HTR-8/SVneo (cell line): ENCODE measurements around the gene ST8SIA1.

ENCODE experiments used
- DNase-seq: peaks from one replicate; pipeline ENCODE4 v3.0.0; 2011; ENCODE audit warnings: low spot score, mixed read lengths; ENCODE audit not compliant: insufficient read length
- FAIRE-seq: peaks from 2 replicates; lab custom pipeline; 2011; peaks lifted over from hg19 to GRCh38; lab: Jason Lieb, UNC

The ST8SIA1 gene

GRCh38 chr12:22250762-22251161 is 83.7 kb downstream of the ST8SIA1 start:
- no peak for DNase-seq
- FAIRE-seq = no peak

- FAIRE-seq (no peak), DNase-seq (no peak)
Measured at GRCh38 chr12:22248571-22249115, 85.9 kb downstream of the ST8SIA1 start.

GRCh38 chr12:22248121-22248520 is 86.4 kb downstream of the ST8SIA1 start:
- FAIRE-seq = no peak
- no peak for DNase-seq

- FAIRE-seq (no peak), DNase-seq (no peak)
Measured at GRCh38 chr12:22246217-22246846, 88.2 kb downstream of the ST8SIA1 start.

- DNase-seq (no peak), FAIRE-seq (no peak)
Measured at GRCh38 chr12:22242726-22243125, 91.8 kb downstream of the ST8SIA1 start.

- DNase-seq = no peak
- no peak for FAIRE-seq
Measured at GRCh38 chr12:22238211-22238610, 96.3 kb downstream of the ST8SIA1 start.

GRCh38 chr12:22234561-22234960 is 99.9 kb downstream of the ST8SIA1 start:
- DNase-seq (no peak), FAIRE-seq (no peak)

GRCh38 chr12:22231836-22232235 is 102.7 kb downstream of the ST8SIA1 start:
- peak; percentile 5 for DNase-seq
- no peak for FAIRE-seq

GRCh38 chr12:22231078-22231477 is 103.4 kb downstream of the ST8SIA1 start:
- FAIRE-seq (no peak), DNase-seq (no peak)

- FAIRE-seq = no peak
- DNase-seq = no peak
Measured at GRCh38 chr12:22230280-22230794, 104.2 kb downstream of the ST8SIA1 start.

- no peak for DNase-seq
- FAIRE-seq = no peak
Measured at GRCh38 chr12:22229652-22230279, 104.7 kb downstream of the ST8SIA1 start.

- DNase-seq = no peak
- FAIRE-seq = no peak
Measured at GRCh38 chr12:22228022-22228875, 106.3 kb downstream of the ST8SIA1 start.

- DNase-seq = no peak
- FAIRE-seq = no peak
Measured at GRCh38 chr12:22223356-22223755, 111.2 kb downstream of the ST8SIA1 start.

- DNase-seq (no peak), FAIRE-seq (no peak)
Measured at GRCh38 chr12:22217556-22217955, 117.0 kb downstream of the ST8SIA1 start.

- FAIRE-seq (no peak), DNase-seq (no peak)
Measured at GRCh38 chr12:22215467-22216253, 118.8 kb downstream of the ST8SIA1 start.

GRCh38 chr12:22211128-22211527 is 123.4 kb downstream of the ST8SIA1 start:
- DNase-seq (no peak), FAIRE-seq (no peak)

GRCh38 chr12:22209422-22209821 is 125.1 kb downstream of the ST8SIA1 start:
- no peak for FAIRE-seq

GRCh38 chr12:22206111-22206728 is 128.3 kb downstream of the ST8SIA1 start:
- FAIRE-seq (no peak), DNase-seq (no peak)

More at GRCh38 chr12:22209422-22209821, 125.1 kb downstream of the ST8SIA1 start:
- no peak for DNase-seq

- DNase-seq (no peak), FAIRE-seq (no peak)
Measured at GRCh38 chr12:22204391-22204790, 130.1 kb downstream of the ST8SIA1 start.
